HUES48 (cell line): ENCODE data around the gene PAGR1.

Experiments used
- H3K27ac ChIP-seq: one replicate; pipeline ENCODE4 v1.7.0; 2013; ENCODE audit warnings: low read depth, low read length, inconsistent platforms
- H3K27me3 ChIP-seq: 2 replicates; pipeline ENCODE4 v1.6.1; 2013; ENCODE audit warnings: mild to moderate bottlenecking, low read length; ENCODE audit not compliant: control insufficient read depth, insufficient read depth
- H3K36me3 ChIP-seq: 2 replicates; pipeline ENCODE4 v1.6.1; 2013; ENCODE audit warnings: low read length; ENCODE audit not compliant: control insufficient read depth, insufficient read depth
- H3K4me1 ChIP-seq: 2 replicates; pipeline ENCODE4 v1.6.1; 2013; ENCODE audit warnings: mild to moderate bottlenecking, low read length; ENCODE audit not compliant: control insufficient read depth, insufficient read depth
- H3K4me3 ChIP-seq: 2 replicates; pipeline ENCODE4 v1.5.1; 2013; ENCODE audit warnings: mild to moderate bottlenecking, low read depth, low read length
- H3K9ac ChIP-seq: 2 replicates; pipeline ENCODE4 v1.6.1; 2013; ENCODE audit warnings: mild to moderate bottlenecking, low read depth, low read length, moderate library complexity
- H3K9me3 ChIP-seq: 2 replicates; pipeline ENCODE4 v1.6.1; 2013; ENCODE audit warnings: low read length; ENCODE audit not compliant: control insufficient read depth, insufficient read depth

Gene PAGR1

DNA sequence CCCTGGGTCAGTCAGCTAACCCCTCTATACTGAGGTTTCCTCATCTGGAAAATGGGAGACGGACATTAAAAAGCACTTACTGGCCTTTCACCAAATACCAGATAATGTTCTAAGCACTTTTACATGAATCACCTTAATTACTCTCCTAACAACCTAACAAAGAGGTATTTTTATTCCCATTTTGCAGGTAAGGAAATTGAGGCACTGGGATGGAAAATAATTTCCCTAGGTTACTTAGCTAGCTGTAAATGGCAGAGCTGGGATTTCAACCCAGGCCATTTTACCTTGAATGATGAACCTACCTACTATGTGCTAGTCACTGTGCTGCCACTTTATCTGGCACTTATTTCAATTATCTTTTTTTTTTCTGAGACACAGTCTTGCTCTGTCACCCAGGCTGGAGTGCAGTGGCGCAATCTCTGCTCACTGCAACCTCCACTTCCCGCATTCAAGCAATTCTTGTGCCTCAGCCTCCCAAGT lies 21.7 kb upstream of the PAGR1 start:
- Histone ChIP-seq H3K27me3 (no peaks in the 10 kb centered on the region), H3K4me1 (peaks cover 13% of the 10 kb centered on the region), H3K36me3 (peaks cover 56% of the 10 kb centered on the region), H3K4me3 (no peak overlapping the region), H3K9me3 (no peaks in the 10 kb centered on the region), H3K27ac (no peak overlapping the region), H3K9ac (no peak overlapping the region)

- no peak overlapping the region for H3K27ac ChIP-seq
- no peak overlapping the region for H3K4me3 ChIP-seq
- H3K9me3 ChIP-seq, result no peaks in the 10 kb centered on the region
- H3K9ac ChIP-seq, result no peak overlapping the region
- peaks cover 13% of the 10 kb centered on the region for H3K4me1 ChIP-seq
- H3K36me3 ChIP-seq, result peaks cover 66% of the 10 kb centered on the region
- H3K27me3 ChIP-seq, result no peaks in the 10 kb centered on the region
Measured at GRCh38 chr16:29802416-29802935, 13.5 kb upstream of the PAGR1 start.

DNA sequence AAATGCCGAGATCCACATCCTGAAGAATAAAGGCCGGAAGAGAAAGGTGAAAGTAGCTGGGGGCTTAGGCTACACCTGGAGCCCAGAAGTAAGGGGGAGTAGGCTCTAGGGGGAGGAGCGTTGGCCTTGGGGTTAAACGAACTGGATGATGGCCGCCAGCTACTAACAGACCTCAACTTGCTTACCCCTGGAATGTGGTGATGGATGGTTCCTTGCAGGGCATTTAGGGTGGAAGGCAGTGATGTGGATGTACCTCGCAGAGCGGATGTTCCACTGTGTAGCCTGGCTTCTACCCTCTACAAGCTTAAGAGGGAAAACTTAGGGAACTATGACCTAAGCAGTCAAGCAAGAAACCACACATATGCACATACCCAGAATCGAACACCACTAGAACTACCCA lies 11.9 kb upstream of the PAGR1 start:
- Histone ChIP-seq H3K9ac (no peak overlapping the region), H3K27me3 (no peaks in the 10 kb centered on the region), H3K4me3 (peak overlapping the region; percentile 72; the same call in 1 of the 2 replicates)

GRCh38 chr16:29804455-29805231 lies 11.3 kb upstream of the PAGR1 start:
- H3K27ac ChIP-seq, result peak overlapping the region; percentile 97
- no peaks in the 10 kb centered on the region for H3K27me3 ChIP-seq
- H3K9ac ChIP-seq, result peak overlapping the region; percentile 76
- peak overlapping the region; percentile 72 for H3K4me3 ChIP-seq
- H3K9me3 ChIP-seq, result no peaks in the 10 kb centered on the region
- peaks cover 59% of the 10 kb centered on the region for H3K36me3 ChIP-seq
- peaks cover 24% of the 10 kb centered on the region for H3K4me1 ChIP-seq

More for the DNA sequence above, 11.9 kb upstream of the PAGR1 start:
- H3K9me3 ChIP-seq, result no peaks in the 10 kb centered on the region
- H3K27ac ChIP-seq, result peak overlapping the region; percentile 36
- H3K4me1 ChIP-seq, result peaks cover 21% of the 10 kb centered on the region
- H3K36me3 ChIP-seq, result peaks cover 60% of the 10 kb centered on the region

GRCh38 chr16:29805232-29806098 lies 10.5 kb upstream of the PAGR1 start:
- peak overlapping the region; percentile 76 for H3K9ac ChIP-seq
- no peaks in the 10 kb centered on the region for H3K9me3 ChIP-seq
- H3K36me3 ChIP-seq, result peaks cover 61% of the 10 kb centered on the region
- H3K4me1 ChIP-seq, result peaks cover 32% of the 10 kb centered on the region
- H3K4me3 ChIP-seq, result peak overlapping the region; percentile 72
- peak overlapping the region; percentile 97 for H3K27ac ChIP-seq
- H3K27me3 ChIP-seq, result no peaks in the 10 kb centered on the region

GRCh38 chr16:29806099-29806579 lies 9.8 kb upstream of the PAGR1 start, which contains the start of gene MAZ:
MAZ (plus strand) TSS chr16:29806529; CDS start chr16:29806702, 173 bp downstream.
- no peaks in the 10 kb centered on the region for H3K9me3 ChIP-seq
- H3K36me3 ChIP-seq, result peaks cover 57% of the 10 kb centered on the region
- H3K27me3 ChIP-seq, result no peaks in the 10 kb centered on the region
- H3K9ac ChIP-seq, result peak within 1 kb of the TSS; percentile 57
- peak within 1 kb of the TSS; percentile 76 for H3K4me3 ChIP-seq
- peaks cover 37% of the 10 kb centered on the region for H3K4me1 ChIP-seq
- peak within 1 kb of the TSS; percentile 97 for H3K27ac ChIP-seq

GRCh38 chr16:29806641-29807425 lies 9.1 kb upstream of the PAGR1 start:
- Histone ChIP-seq H3K36me3 (peaks cover 50% of the 10 kb centered on the region), H3K4me3 (peak overlapping the region; percentile 76), H3K9ac (peak overlapping the region; percentile 57), H3K27ac (peak overlapping the region; percentile 94), H3K27me3 (no peaks in the 10 kb centered on the region), H3K9me3 (no peaks in the 10 kb centered on the region), H3K4me1 (peaks cover 37% of the 10 kb centered on the region)

GRCh38 chr16:29807426-29808218 lies 8.3 kb upstream of the PAGR1 start:
- Histone ChIP-seq H3K9ac (peak overlapping the region; percentile 57), H3K36me3 (peaks cover 43% of the 10 kb centered on the region), H3K4me1 (peaks cover 38% of the 10 kb centered on the region), H3K27me3 (no peaks in the 10 kb centered on the region), H3K9me3 (no peaks in the 10 kb centered on the region), H3K4me3 (peak overlapping the region; percentile 76), H3K27ac (peak overlapping the region; percentile 94)

DNA sequence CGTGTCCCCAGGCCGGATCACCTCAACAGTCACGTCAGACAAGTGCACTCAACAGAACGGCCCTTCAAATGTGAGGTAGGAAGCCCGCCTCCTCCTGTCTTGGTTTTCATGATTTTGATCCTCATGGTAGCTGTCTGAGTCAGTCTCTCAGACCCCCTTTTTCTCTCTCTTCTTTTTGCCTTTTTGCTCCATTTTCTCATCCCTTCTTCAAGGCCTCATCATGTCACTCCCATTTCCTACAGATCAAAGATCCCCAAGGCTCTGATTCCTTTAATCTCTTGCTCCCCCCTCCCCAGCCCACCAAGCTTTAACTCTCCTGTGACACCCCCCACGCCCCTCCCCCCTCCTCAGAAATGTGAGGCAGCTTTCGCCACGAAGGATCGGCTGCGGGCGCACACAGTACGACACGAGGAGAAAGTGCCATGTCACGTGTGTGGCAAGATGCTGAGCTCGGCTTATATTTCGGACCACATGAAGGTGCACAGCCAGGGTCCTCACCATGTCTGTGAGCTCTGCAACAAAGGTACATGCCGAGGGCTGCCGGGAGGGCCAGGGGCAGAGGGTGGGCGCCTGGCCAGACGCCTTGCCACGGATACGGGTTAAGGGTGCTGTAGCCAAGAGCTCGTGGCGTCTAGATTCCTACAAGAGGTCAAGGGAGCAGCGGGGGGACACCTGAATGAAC lies 7.6 kb upstream of the PAGR1 start:
- H3K27ac ChIP-seq, result peak overlapping the region; percentile 94
- no peak overlapping the region; the same call in 1 of the 2 replicates for H3K9ac ChIP-seq
- H3K4me3 ChIP-seq, result peak overlapping the region; percentile 76
- peaks cover 35% of the 10 kb centered on the region for H3K36me3 ChIP-seq
- H3K4me1 ChIP-seq, result peaks cover 44% of the 10 kb centered on the region
- H3K27me3 ChIP-seq, result no peaks in the 10 kb centered on the region
- no peaks in the 10 kb centered on the region for H3K9me3 ChIP-seq
